ENCODE results near the gene FER1L5. TPM values are rescaled to one million over a fixed set of nuclear protein-coding genes. Genes with fewer than 3 reads are reported as not detected.
"Not testable (repeated sequence)": the region's sequence is repeated elsewhere in the genome, so short reads cannot be mapped to it uniquely, and the experiment has no call there.

Gene FER1L5
- total RNA-seq, 1 donor from 2014 or later: 0.52 TPM

DNA sequence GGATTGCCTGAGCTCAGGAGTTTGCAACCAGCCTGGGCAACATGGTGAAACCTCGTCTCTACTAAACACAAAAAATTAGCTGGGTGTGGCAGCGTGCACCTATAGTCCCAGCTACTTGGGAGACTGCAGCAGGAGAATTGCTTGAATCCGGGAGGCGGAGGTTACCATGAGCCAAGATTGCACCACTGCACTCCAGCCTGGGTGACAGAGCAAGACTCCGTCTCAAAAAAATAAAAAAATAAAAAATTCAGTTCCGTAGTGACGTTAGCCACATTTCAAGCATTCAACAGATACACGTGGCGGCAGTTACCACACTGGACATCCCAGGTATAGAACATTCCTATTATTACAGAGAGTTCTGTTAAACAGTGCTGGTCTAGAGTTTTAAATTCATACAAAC lies 8.9 kb upstream of the FER1L5 start:
- H3K9me3 ChIP-seq (ENCODE audit: control insufficient read depth in 3 of 3, low read length in 3 of 3): no peaks in the 10 kb centered on the region
- peaks cover 9 to 36% (median 22%) of the 10 kb centered on the region in 3 donors for H3K36me3 ChIP-seq (ENCODE audit: control insufficient read depth in 3 of 3, insufficient read depth in 3 of 3, low read length in 3 of 3)
- no peak overlapping the region for H3K27ac ChIP-seq (ENCODE audit: low read depth, low read length)
- H3K9ac ChIP-seq (ENCODE audit: low read depth in 1 of 3, low read length in 3 of 3): no peak overlapping the region
- H3K4me3 ChIP-seq (ENCODE audit: low read length in 3 of 3): no peak overlapping the region
- H3K27me3 ChIP-seq (ENCODE audit: control insufficient read depth in 3 of 3, insufficient read depth in 3 of 3, low read length in 3 of 3): no peaks in the 10 kb centered on the region
- H3K4me1 ChIP-seq (ENCODE audit: control insufficient read depth in 3 of 3, insufficient read depth in 3 of 3, low read length in 3 of 3): peaks cover 37 to 50% (median 48%) of the 10 kb centered on the region in 3 donors

DNA sequence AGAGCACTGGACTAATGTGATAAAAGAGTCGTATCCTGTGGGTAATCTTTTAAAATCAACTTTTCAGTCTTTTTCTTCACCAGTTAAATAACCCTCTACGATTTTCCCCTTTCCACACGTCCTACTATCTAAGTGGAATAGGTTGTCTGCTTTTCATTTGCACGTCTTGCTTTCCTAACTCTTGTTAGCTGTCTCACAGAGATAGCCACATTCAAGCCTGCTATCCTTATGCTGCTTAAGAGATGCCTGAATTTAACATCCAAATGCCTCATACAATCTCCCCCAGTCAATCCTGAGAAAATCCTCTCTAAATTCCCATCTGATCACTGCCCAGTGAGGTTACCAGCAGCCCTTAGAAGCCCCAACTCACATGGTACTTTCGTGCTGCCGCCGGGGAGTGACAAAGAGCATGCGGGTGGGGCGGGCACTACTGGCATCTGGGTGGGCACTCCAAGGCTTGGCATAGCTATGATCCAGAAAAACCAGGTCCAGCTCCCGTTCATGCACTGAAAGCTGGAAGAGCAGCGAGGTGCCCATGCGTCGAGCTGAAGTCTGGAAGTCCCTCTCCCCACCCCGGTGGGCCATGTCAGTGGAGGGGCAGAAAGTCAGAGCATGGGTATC lies 5.9 kb upstream of the FER1L5 start:
- H3K4me3 ChIP-seq (ENCODE audit: low read length in 3 of 3): peak overlapping the region; percentile 81 to 92 (median 91)
- H3K27ac ChIP-seq (ENCODE audit: low read depth, low read length): peak overlapping the region; percentile 99
- peaks cover 4 to 17% (median 4%) of the 10 kb centered on the region in 3 donors for H3K36me3 ChIP-seq (ENCODE audit: control insufficient read depth in 3 of 3, insufficient read depth in 3 of 3, low read length in 3 of 3)
- peaks cover 28 to 42% (median 36%) of the 10 kb centered on the region in 3 donors for H3K4me1 ChIP-seq (ENCODE audit: control insufficient read depth in 3 of 3, insufficient read depth in 3 of 3, low read length in 3 of 3)
- peak overlapping the region; percentile 95 to 97 (median 95) for H3K9ac ChIP-seq (ENCODE audit: low read depth in 1 of 3, low read length in 3 of 3)
- no peaks in the 10 kb centered on the region for H3K27me3 ChIP-seq (ENCODE audit: control insufficient read depth in 3 of 3, insufficient read depth in 3 of 3, low read length in 3 of 3)
- no peaks in the 10 kb centered on the region for H3K9me3 ChIP-seq (ENCODE audit: control insufficient read depth in 3 of 3, low read length in 3 of 3)

DNA sequence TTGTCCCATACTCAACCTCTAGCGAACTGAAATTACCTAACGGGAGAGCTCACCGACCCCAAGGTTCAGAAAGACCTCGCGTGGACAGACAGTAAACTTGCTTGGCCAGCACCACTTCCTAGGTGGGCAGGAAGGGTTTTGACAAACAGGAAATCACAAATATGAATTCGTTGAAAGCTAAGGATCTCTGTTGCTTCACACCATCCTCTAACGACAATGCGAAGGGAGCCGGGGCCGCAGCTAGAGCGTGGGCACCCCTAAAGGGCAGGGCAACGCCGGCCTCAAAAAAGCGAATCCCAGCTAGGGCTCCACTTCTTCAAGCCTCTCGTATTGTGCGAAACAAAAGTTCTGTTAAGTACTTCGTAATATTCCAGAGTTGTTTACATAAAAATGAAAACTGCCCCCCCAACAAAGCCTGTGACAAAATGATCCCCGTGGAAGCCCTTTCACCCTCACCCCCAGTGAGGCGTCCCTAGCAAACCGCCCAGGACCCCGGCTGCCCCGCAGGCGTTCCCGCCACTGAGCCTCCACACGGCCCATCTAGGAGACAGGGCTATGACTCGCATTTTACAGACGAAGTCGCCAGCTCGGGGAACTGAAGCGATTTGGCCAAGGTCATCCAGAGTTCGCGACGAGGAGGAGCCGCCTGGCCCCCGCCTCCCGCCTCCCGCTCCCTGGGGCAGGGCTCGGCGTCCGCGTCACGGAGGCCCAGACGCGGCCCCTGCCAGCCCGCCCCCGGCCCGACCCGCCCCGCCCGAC lies 5.0 kb upstream of the FER1L5 start:
- peaks cover 23 to 34% (median 31%) of the 10 kb centered on the region in 3 donors for H3K4me1 ChIP-seq (ENCODE audit: control insufficient read depth in 3 of 3, insufficient read depth in 3 of 3, low read length in 3 of 3)

DNA sequence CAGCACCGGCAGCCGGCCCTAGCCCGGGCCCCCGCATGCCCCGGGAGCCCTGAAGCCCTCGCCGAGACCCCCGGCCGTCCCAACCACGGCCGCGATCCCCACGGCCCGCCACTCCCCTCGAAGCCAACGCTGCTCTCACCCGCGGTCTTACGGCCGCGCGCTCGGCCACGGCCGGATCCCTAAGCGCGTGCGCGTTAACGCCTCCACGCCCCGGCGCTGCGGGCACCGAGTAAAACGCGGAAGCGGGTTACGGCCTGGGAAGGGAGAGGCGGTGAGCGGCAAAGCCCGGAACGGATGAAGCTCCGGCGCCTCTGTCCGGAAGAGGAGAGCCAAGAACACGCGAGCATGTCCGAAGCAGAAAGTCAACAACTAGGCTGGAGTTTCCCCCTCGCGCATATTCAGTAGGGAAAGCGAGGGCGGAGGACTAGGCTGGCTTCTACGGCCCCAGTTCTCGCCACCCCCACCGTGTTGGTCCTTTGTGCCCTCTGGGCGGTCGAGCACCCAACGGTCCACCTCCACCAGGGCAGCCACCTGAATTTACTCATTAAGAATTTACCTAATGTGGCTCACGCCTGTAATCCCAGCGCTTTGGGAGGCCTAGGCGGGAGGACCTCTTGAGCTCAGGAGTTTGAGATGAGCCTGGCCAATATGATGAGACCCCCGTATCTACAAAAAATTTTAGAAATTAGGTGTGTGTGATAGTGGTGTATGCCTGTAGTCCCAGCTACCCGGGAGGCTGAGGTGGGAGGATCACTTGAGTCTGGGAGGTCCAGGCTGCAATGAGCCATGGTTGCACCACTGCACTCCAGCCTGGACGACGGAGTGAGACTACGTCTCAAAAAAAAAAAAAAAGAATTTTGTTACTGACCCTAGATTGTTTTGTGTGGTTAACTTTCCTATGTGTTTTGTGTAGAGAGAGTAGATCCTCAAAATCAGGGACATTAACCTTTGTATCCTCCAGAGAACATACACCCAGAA lies 4.1 kb upstream of the FER1L5 start, which contains the start of gene KANSL3:
Gene KANSL3, minus strand, starts transcription at position 169 of the 978 bp plus-strand sequence. CDS start 1,177 bp downstream, outside the sequence.
- Histone ChIP-seq H3K4me3 (ENCODE audit: low read length in 3 of 3) (peak within 1 kb of the TSS; percentile 84 to 92 (median 91)), H3K27me3 (ENCODE audit: control insufficient read depth in 3 of 3, insufficient read depth in 3 of 3, low read length in 3 of 3) (no peaks in the 10 kb centered on the region), H3K27ac (ENCODE audit: low read depth, low read length) (peak within 1 kb of the TSS; percentile 99), H3K9ac (ENCODE audit: low read depth in 1 of 3, low read length in 3 of 3) (peak within 1 kb of the TSS; percentile 95 to 97 (median 95)), H3K9me3 (ENCODE audit: control insufficient read depth in 3 of 3, low read length in 3 of 3) (no peaks in the 10 kb centered on the region), H3K4me1 (ENCODE audit: control insufficient read depth in 3 of 3, insufficient read depth in 3 of 3, low read length in 3 of 3) (peaks cover 23 to 34% (median 31%) of the 10 kb centered on the region in 3 donors), H3K36me3 (ENCODE audit: control insufficient read depth in 3 of 3, insufficient read depth in 3 of 3, low read length in 3 of 3) (peaks cover 4 to 12% (median 4%) of the 10 kb centered on the region in 3 donors)

More for the DNA sequence above, 5.0 kb upstream of the FER1L5 start:
- peak overlapping the region; percentile 95 to 97 (median 95) for H3K9ac ChIP-seq (ENCODE audit: low read depth in 1 of 3, low read length in 3 of 3)
- H3K27ac ChIP-seq (ENCODE audit: low read depth, low read length): peak overlapping the region; percentile 99
- H3K27me3 ChIP-seq (ENCODE audit: control insufficient read depth in 3 of 3, insufficient read depth in 3 of 3, low read length in 3 of 3): no peaks in the 10 kb centered on the region
- peaks cover 4 to 12% (median 4%) of the 10 kb centered on the region in 3 donors for H3K36me3 ChIP-seq (ENCODE audit: control insufficient read depth in 3 of 3, insufficient read depth in 3 of 3, low read length in 3 of 3)
- no peaks in the 10 kb centered on the region for H3K9me3 ChIP-seq (ENCODE audit: control insufficient read depth in 3 of 3, low read length in 3 of 3)
- peak overlapping the region; percentile 81 to 92 (median 91) for H3K4me3 ChIP-seq (ENCODE audit: low read length in 3 of 3)

DNA sequence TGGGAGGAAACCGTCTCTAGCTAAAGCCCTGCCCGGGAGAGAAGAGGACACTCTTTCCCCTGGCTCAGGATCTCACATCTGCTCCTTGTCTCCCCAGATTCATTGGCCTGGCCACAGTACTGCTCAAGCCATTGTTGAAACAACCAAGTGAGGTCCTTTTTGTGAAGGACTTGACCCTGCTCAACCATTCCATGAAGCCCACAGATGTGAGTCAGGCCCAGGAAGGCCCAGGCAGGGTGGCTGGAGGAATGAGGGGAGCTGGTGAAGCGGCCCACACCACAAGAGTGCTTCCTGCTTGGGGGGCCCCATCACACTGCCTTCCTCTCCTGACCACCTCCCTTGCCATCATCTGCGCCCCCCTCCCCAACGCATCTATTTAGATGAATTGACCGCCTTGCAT lies 5.1 kb downstream of the FER1L5 start:
- Histone ChIP-seq H3K27ac (ENCODE audit: low read depth, low read length) (no peak overlapping the region), H3K27me3 (ENCODE audit: control insufficient read depth in 3 of 3, insufficient read depth in 3 of 3, low read length in 3 of 3) (no peaks in the 10 kb centered on the region), H3K36me3 (ENCODE audit: control insufficient read depth in 3 of 3, insufficient read depth in 3 of 3, low read length in 3 of 3) (no peaks in the 10 kb centered on the region), H3K9ac (ENCODE audit: low read depth in 1 of 3, low read length in 3 of 3) (no peak overlapping the region), H3K9me3 (ENCODE audit: control insufficient read depth in 3 of 3, low read length in 3 of 3) (no peaks in the 10 kb centered on the region), H3K4me1 (ENCODE audit: control insufficient read depth in 3 of 3, insufficient read depth in 3 of 3, low read length in 3 of 3) (no peaks in the 10 kb centered on the region), H3K4me3 (ENCODE audit: low read length in 3 of 3) (no peak overlapping the region)

DNA sequence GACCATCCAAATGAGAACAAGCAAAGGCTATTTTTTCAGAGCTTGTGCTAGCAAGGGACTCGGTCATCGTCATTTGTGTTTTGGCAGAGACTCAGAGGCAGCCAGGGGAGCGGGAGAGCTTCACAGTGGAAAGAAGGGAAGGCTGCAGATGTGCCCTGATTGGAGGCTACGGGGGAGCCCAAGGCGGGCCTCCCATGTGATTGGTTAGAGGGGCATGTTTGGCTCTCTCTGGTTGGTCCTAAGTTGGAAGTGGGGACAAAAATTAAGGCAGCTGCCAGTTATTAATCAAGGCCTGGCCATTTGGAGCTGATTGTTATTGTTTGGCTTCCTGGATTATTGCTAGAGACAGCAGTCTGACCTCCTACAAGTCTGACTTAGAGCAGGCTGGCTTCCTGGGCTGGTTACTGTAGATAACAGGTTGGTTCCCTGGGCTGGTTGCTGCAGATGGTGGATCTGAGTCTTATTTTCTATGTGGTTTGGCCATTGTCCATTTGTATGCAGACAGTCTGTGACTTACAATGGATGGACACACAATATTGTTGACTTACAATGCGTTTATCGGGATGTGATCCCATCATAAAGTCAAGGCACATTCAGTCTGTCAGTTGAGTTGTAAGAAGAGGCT lies 5.9 kb downstream of the FER1L5 start:
- Histone ChIP-seq H3K4me1 (ENCODE audit: control insufficient read depth in 3 of 3, insufficient read depth in 3 of 3, low read length in 3 of 3) (no peaks in the 10 kb centered on the region), H3K27ac (ENCODE audit: low read depth, low read length) (no peak overlapping the region), H3K4me3 (ENCODE audit: low read length in 3 of 3) (no peak overlapping the region), H3K36me3 (ENCODE audit: control insufficient read depth in 3 of 3, insufficient read depth in 3 of 3, low read length in 3 of 3) (no peaks in the 10 kb centered on the region), H3K27me3 (ENCODE audit: control insufficient read depth in 3 of 3, insufficient read depth in 3 of 3, low read length in 3 of 3) (no peaks in the 10 kb centered on the region), H3K9me3 (ENCODE audit: control insufficient read depth in 3 of 3, low read length in 3 of 3) (no peaks in the 10 kb centered on the region), H3K9ac (ENCODE audit: low read depth in 1 of 3, low read length in 3 of 3) (no peak overlapping the region)

DNA sequence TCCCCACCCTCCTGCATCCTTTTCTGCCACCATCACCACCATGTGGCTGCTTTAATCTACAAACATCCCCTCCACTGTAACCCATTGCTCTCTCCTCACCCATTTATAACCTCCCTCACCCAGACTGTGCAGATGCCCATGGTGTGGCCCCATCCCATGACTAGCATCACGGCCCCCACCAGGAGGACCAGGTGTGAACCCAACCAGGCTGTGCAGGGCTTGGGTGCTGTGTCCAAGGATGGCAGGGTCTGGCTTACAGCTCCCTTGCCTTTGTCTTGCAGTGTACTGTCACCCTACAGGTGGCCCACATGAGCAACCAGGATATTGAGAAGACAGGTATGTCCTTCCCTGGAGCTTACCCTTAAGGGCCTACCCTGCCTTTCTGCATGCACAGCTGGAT lies 6.8 kb downstream of the FER1L5 start:
- no peaks in the 10 kb centered on the region for H3K27me3 ChIP-seq (ENCODE audit: control insufficient read depth in 3 of 3, insufficient read depth in 3 of 3, low read length in 3 of 3)
- H3K27ac ChIP-seq (ENCODE audit: low read depth, low read length): no peak overlapping the region
- no peaks in the 10 kb centered on the region for H3K36me3 ChIP-seq (ENCODE audit: control insufficient read depth in 3 of 3, insufficient read depth in 3 of 3, low read length in 3 of 3)
- no peak overlapping the region for H3K4me3 ChIP-seq (ENCODE audit: low read length in 3 of 3)
- no peak overlapping the region for H3K9ac ChIP-seq (ENCODE audit: low read depth in 1 of 3, low read length in 3 of 3)
- H3K9me3 ChIP-seq (ENCODE audit: control insufficient read depth in 3 of 3, low read length in 3 of 3): no peaks in the 10 kb centered on the region
- H3K4me1 ChIP-seq (ENCODE audit: control insufficient read depth in 3 of 3, insufficient read depth in 3 of 3, low read length in 3 of 3): no peaks in the 10 kb centered on the region

DNA sequence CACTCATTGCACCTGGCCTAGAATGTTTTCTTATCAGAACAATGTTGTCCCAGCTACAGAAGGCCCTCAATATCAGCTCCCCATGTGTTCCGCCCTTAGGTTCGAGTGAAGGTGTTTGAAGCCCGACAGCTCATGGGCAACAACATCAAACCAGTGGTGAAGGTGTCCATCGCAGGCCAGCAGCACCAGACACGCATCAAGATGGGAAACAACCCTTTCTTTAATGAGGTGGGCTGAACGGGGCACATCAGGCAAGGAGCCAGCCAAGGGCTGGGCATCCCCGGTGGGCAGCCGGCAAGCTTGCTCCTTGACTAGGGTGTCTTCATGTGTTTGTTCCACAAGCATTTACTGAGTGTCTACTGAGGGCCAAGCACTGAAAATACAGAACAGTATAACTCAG lies 9.2 kb downstream of the FER1L5 start:
- Histone ChIP-seq H3K36me3 (ENCODE audit: control insufficient read depth in 3 of 3, insufficient read depth in 3 of 3, low read length in 3 of 3) (no peaks in the 10 kb centered on the region), H3K27ac (ENCODE audit: low read depth, low read length) (no peak overlapping the region), H3K9ac (ENCODE audit: low read depth in 1 of 3, low read length in 3 of 3) (no peak overlapping the region), H3K27me3 (ENCODE audit: control insufficient read depth in 3 of 3, insufficient read depth in 3 of 3, low read length in 3 of 3) (no peaks in the 10 kb centered on the region), H3K4me3 (ENCODE audit: low read length in 3 of 3) (no peak overlapping the region), H3K9me3 (ENCODE audit: control insufficient read depth in 3 of 3, low read length in 3 of 3) (no peaks in the 10 kb centered on the region), H3K4me1 (ENCODE audit: control insufficient read depth in 3 of 3, insufficient read depth in 3 of 3, low read length in 3 of 3) (no peaks in the 10 kb centered on the region)

DNA sequence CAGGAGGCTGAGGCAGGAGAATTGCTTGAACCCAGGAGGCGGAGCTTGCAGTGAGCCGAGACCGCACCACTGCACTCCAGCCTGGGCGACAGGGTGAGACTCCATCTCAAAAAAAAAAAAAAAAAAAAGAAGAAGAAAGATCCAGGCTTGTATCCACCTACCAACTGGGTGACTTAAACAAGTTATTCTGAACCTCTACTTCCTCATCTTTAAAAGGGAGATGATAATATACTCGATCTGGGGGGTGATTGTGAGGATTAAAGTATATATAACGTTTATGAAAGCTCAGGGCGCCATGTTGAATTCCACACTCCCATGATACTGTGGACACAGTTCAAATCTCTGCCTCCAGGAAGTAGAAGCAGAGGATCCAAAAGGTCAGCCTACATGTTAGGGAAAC lies 12.2 kb downstream of the FER1L5 start:
- H3K9ac ChIP-seq (ENCODE audit: low read depth in 1 of 3, low read length in 3 of 3); H3K4me1 ChIP-seq (ENCODE audit: control insufficient read depth in 3 of 3, insufficient read depth in 3 of 3, low read length in 3 of 3); H3K4me3 ChIP-seq (ENCODE audit: low read length in 3 of 3); H3K9me3 ChIP-seq (ENCODE audit: control insufficient read depth in 3 of 3, low read length in 3 of 3); H3K27me3 ChIP-seq (ENCODE audit: control insufficient read depth in 3 of 3, insufficient read depth in 3 of 3, low read length in 3 of 3); H3K36me3 ChIP-seq (ENCODE audit: control insufficient read depth in 3 of 3, insufficient read depth in 3 of 3, low read length in 3 of 3); H3K27ac ChIP-seq (ENCODE audit: low read depth, low read length): not testable (repeated sequence)
